ENCODE data around the gene TOB1. TPM values are rescaled to one million over a fixed set of nuclear protein-coding genes. Genes with fewer than 3 reads are reported as not detected.

TOB1 gene
- polyA plus RNA-seq, 1 of the 3 experiments (the other 2 are of a cell fraction) = 19.3 TPM

- H3K36me3 ChIP-seq (replicated peaks in 1 of 2; ENCODE audit: control insufficient read depth in 1 of 2, insufficient read depth in 2 of 2, low read length in 1 of 2) = no peaks in the 10 kb centered on the region
- no peaks in the 10 kb centered on the region for H3K9me2 ChIP-seq
- no peaks in the 10 kb centered on the region for H3K27me3 ChIP-seq (ENCODE audit: insufficient read depth)
- no peak overlapping the region for H3K9ac ChIP-seq
- H4K20me1 ChIP-seq (ENCODE audit: insufficient read depth) = no peaks in the 10 kb centered on the region
- ChIA-PET CTCF (interaction anchor here (1.6 kb wide), 1 partner anchor 14 kb away, joined by 3 read pairs; no protein-coding TSS in a partner anchor), POLR2A (interaction anchor here (3.7 kb wide), 1 partner anchor 47 kb away, joined by 21 read pairs; the partner anchor contains the start of gene TOB1)
- no peak for TF ChIP-seq USF2 (IDR thresholded peaks at IDR 0.05; ENCODE audit: borderline replicate concordance, low read depth, low read length)
- no peak for TF ChIP-seq TAF1 (IDR thresholded peaks at IDR 0.05; ENCODE audit: borderline replicate concordance, low read depth, low read length)
- no peak for TF ChIP-seq YY1 (IDR thresholded peaks at IDR 0.05; ENCODE audit: low read depth)
- no peak for TF ChIP-seq FOSL2 (IDR thresholded peaks at IDR 0.05; ENCODE audit: borderline replicate concordance, low read depth)
- TF ChIP-seq SIN3A (IDR thresholded peaks at IDR 0.05; ENCODE audit: borderline replicate concordance, low read depth, low read length) = no peak
- TF ChIP-seq, protein P1, sequence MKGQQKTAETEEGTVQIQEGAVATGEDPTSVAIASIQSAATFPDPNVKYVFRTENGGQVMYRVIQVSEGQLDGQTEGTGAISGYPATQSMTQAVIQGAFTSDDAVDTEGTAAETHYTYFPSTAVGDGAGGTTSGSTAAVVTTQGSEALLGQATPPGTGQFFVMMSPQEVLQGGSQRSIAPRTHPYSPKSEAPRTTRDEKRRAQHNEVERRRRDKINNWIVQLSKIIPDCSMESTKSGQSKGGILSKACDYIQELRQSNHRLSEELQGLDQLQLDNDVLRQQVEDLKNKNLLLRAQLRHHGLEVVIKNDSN (IDR thresholded peaks at IDR 0.05; ENCODE audit: borderline replicate concordance, low read depth) = no peak
- TF ChIP-seq, protein P2, sequence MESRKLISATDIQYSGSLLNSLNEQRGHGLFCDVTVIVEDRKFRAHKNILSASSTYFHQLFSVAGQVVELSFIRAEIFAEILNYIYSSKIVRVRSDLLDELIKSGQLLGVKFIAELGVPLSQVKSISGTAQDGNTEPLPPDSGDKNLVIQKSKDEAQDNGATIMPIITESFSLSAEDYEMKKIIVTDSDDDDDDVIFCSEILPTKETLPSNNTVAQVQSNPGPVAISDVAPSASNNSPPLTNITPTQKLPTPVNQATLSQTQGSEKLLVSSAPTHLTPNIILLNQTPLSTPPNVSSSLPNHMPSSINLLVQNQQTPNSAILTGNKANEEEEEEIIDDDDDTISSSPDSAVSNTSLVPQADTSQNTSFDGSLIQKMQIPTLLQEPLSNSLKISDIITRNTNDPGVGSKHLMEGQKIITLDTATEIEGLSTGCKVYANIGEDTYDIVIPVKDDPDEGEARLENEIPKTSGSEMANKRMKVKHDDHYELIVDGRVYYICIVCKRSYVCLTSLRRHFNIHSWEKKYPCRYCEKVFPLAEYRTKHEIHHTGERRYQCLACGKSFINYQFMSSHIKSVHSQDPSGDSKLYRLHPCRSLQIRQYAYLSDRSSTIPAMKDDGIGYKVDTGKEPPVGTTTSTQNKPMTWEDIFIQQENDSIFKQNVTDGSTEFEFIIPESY (IDR thresholded peaks at IDR 0.05; ENCODE audit: borderline replicate concordance, low read depth) = no peak
- no peak for TF ChIP-seq NRF1 (IDR thresholded peaks at IDR 0.05; ENCODE audit: low read depth, low read length)
- TF ChIP-seq SMC3 (IDR thresholded peaks at IDR 0.05; ENCODE audit: low read depth, low read length) = no peak
- TF ChIP-seq RXRA (IDR thresholded peaks at IDR 0.05; ENCODE audit: borderline replicate concordance, low read depth) = no peak
- TF ChIP-seq CHD2 (IDR thresholded peaks at IDR 0.05; ENCODE audit: low read length, partially characterized antibody) = no peak
- TF ChIP-seq, protein P3, sequence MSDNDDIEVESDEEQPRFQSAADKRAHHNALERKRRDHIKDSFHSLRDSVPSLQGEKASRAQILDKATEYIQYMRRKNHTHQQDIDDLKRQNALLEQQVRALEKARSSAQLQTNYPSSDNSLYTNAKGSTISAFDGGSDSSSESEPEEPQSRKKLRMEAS (IDR thresholded peaks at IDR 0.05; ENCODE audit: low read depth) = no peak
- no peak for TF ChIP-seq FOXJ3 (CRISPR knock-in tag; IDR thresholded peaks at IDR 0.05)
- TF ChIP-seq CTCF (IDR thresholded peaks at IDR 0.05) = no peak
- TF ChIP-seq FOXM1 (IDR thresholded peaks at IDR 0.05; ENCODE audit: low read depth) = no peak
- H3F3A ChIP-seq (replicated peaks; ENCODE audit: insufficient read depth) = peaks cover 6% of the 10 kb centered on the region
- DNase-seq = no peak
- H3K79me2 ChIP-seq (ENCODE audit: insufficient read depth) = no peaks in the 10 kb centered on the region
- WGBS (ENCODE audit: low lambda C conversion rate) = 84% methylated on average over 2 of the region's 2 CpGs
- peaks cover 0 to 11% of the 10 kb centered on the region in 2 experiments; a peak in 1 of 4 replicates for H3K4me1 ChIP-seq (ENCODE audit: control insufficient read depth in 1 of 2, insufficient read depth in 2 of 2, low read depth in 1 of 2, low read length in 1 of 2)
- no peaks in the 10 kb centered on the region for H3K9me3 ChIP-seq
- H3K27ac ChIP-seq (ENCODE audit: low read depth in 2 of 2, low read length in 1 of 2) = no peak overlapping the region
- H3K4me3 ChIP-seq (ENCODE audit: low read depth in 2 of 2, low read length in 1 of 2) = no peak overlapping the region
- no peak overlapping the region for H3K4me2 ChIP-seq
- H2AFZ ChIP-seq (ENCODE audit: low read depth) = no peak overlapping the region
These were observed 47.0 kb upstream of the TOB1 start for GRCh38 chr17:50913120-50913519.
